GM12878 (cell line): Measurements from ENCODE around the gene LAD1.

ENCODE experiments used
- BHLHE40 ChIP-seq, 2 experiments: fragments of 450-650 bp in 1 of 2; IDR thresholded peaks; 2 replicates each; pipeline ENCODE4 v1.6.1; 2011 to 2017; ENCODE audit warnings: low read depth in 2 of 2, borderline replicate concordance in 1 of 2, improper control_type of control experiment in 1 of 2, low read length in 1 of 2, mild to moderate bottlenecking in 1 of 2
- EP300 ChIP-seq, 2 experiments: fragments of 150-350 bp in 1 of 2; IDR thresholded peaks; 2 replicates each; pipeline ENCODE4 v1.6.1; 2011 to 2012; ENCODE audit warnings: low read depth in 2 of 2, low read length in 2 of 2, borderline replicate concordance in 1 of 2, improper control_type of control experiment in 1 of 2, inconsistent platforms in 1 of 2; ENCODE audit not compliant: control insufficient read depth in 1 of 2
- EZH2 ChIP-seq: IDR thresholded peaks from 2 replicates; pipeline ENCODE4 v1.6.1; 2012; ENCODE audit warnings: low read depth, mild to moderate bottlenecking, control low read depth, inconsistent platforms, low read length, borderline replicate concordance; ENCODE audit not compliant: control insufficient read depth
- FOXM1 ChIP-seq: IDR thresholded peaks from 2 replicates; pipeline ENCODE4 v1.6.1; 2012; ENCODE audit warnings: low read depth, mild to moderate bottlenecking, inconsistent platforms, low read length, moderate library complexity
- NFIC ChIP-seq: IDR thresholded peaks from 2 replicates; pipeline ENCODE4 v1.6.1; 2012; ENCODE audit warnings: low read depth, mild to moderate bottlenecking, inconsistent platforms, low read length, moderate library complexity
- POLR2A ChIP-seq: IDR thresholded peaks from 2 replicates; pipeline ENCODE4 v1.6.1; 2011; ENCODE audit warnings: low read depth, mild to moderate bottlenecking, low read length
- RAD21 ChIP-seq: IDR thresholded peaks from 2 replicates; pipeline ENCODE4 v1.6.1; 2011; ENCODE audit warnings: mild to moderate bottlenecking, low read depth, low read length, moderate library complexity; ENCODE audit not compliant: insufficient read depth
- SUZ12 ChIP-seq: fragments of 200-600 bp; sonication (generic); IDR thresholded peaks from one replicate; pipeline ENCODE4 v1.6.1; 2018; ENCODE audit warnings: antibody characterized with exemption, mild to moderate bottlenecking; ENCODE audit not compliant: unreplicated experiment
- TF ChIP-seq, protein P1 (sequence below): IDR thresholded peaks from 2 replicates; pipeline ENCODE4 v1.6.1; 2011; ENCODE audit warnings: mild to moderate bottlenecking, low read depth, low read length, moderate library complexity; ENCODE audit not compliant: insufficient replicate concordance
- TF ChIP-seq, protein P2 (sequence below), 3 experiments: IDR thresholded peaks in 2 of 3; conservative IDR thresholded peaks in 1 of 3; 2 replicates each; pipeline ENCODE4 v1.5.1; 2011; ENCODE audit warnings: low read depth in 3 of 3, low read length in 3 of 3, mild to moderate bottlenecking in 3 of 3, control low read depth in 2 of 3, moderate library complexity in 2 of 3, inconsistent platforms in 1 of 3, mixed read lengths in 1 of 3; ENCODE audit not compliant: control insufficient read depth in 2 of 3, insufficient read depth in 1 of 3; ENCODE audit errors: extremely low read depth in 1 of 3
- TF ChIP-seq, protein P3 (sequence below): fragments of 450-650 bp; IDR thresholded peaks from 2 replicates; pipeline ENCODE4 v1.6.1; 2017; ENCODE audit warnings: mild to moderate bottlenecking, moderate library complexity

DNA sequence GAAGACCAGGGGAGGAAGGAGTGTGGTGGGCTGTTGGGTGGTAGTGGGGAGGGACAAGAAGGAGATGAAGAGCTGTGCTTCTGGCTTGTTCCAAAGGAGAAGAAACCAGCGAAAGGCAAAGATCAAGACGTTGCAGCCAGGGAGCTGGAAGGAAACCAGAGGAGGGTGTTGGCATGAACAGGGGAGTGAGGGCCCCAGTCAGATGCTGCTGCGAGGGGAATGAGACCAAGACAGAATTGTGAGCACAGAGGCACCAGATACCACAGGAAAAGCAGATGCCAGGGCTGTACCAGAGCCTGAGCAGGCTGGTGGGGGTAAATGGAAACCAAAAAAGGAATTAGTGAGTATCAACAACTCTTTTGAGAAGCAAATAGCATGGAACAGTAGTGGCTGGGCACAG, 6.0 kb downstream of the LAD1 start:
- no peak for TF ChIP-seq RAD21
- TF ChIP-seq, protein P1, sequence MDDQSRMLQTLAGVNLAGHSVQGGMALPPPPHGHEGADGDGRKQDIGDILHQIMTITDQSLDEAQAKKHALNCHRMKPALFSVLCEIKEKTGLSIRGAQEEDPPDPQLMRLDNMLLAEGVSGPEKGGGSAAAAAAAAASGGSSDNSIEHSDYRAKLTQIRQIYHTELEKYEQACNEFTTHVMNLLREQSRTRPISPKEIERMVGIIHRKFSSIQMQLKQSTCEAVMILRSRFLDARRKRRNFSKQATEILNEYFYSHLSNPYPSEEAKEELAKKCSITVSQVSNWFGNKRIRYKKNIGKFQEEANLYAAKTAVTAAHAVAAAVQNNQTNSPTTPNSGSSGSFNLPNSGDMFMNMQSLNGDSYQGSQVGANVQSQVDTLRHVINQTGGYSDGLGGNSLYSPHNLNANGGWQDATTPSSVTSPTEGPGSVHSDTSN = no peak
- no peak for TF ChIP-seq NFIC
- TF ChIP-seq EP300 (IDR thresholded peaks at IDR 0.05; ENCODE audit: borderline replicate concordance in 1 of 2, control insufficient read depth in 1 of 2, low read depth in 2 of 2, low read length in 2 of 2) = no peak
- TF ChIP-seq, protein P2, sequence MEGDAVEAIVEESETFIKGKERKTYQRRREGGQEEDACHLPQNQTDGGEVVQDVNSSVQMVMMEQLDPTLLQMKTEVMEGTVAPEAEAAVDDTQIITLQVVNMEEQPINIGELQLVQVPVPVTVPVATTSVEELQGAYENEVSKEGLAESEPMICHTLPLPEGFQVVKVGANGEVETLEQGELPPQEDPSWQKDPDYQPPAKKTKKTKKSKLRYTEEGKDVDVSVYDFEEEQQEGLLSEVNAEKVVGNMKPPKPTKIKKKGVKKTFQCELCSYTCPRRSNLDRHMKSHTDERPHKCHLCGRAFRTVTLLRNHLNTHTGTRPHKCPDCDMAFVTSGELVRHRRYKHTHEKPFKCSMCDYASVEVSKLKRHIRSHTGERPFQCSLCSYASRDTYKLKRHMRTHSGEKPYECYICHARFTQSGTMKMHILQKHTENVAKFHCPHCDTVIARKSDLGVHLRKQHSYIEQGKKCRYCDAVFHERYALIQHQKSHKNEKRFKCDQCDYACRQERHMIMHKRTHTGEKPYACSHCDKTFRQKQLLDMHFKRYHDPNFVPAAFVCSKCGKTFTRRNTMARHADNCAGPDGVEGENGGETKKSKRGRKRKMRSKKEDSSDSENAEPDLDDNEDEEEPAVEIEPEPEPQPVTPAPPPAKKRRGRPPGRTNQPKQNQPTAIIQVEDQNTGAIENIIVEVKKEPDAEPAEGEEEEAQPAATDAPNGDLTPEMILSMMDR (IDR thresholded peaks at IDR 0.05 in 2 of 3, conservative IDR thresholded peaks at IDR 0.05 in 1 of 3; ENCODE audit: control insufficient read depth in 2 of 3, extremely low read depth in 1 of 3, insufficient read depth in 1 of 3, low read depth in 3 of 3, low read length in 3 of 3) = no peak
- no peak for TF ChIP-seq FOXM1
- no peak for TF ChIP-seq POLR2A
- no peak for TF ChIP-seq BHLHE40 (IDR thresholded peaks at IDR 0.05; ENCODE audit: borderline replicate concordance in 1 of 2, low read depth in 2 of 2, low read length in 1 of 2)
- TF ChIP-seq EZH2 = no peak
- TF ChIP-seq, protein P3, sequence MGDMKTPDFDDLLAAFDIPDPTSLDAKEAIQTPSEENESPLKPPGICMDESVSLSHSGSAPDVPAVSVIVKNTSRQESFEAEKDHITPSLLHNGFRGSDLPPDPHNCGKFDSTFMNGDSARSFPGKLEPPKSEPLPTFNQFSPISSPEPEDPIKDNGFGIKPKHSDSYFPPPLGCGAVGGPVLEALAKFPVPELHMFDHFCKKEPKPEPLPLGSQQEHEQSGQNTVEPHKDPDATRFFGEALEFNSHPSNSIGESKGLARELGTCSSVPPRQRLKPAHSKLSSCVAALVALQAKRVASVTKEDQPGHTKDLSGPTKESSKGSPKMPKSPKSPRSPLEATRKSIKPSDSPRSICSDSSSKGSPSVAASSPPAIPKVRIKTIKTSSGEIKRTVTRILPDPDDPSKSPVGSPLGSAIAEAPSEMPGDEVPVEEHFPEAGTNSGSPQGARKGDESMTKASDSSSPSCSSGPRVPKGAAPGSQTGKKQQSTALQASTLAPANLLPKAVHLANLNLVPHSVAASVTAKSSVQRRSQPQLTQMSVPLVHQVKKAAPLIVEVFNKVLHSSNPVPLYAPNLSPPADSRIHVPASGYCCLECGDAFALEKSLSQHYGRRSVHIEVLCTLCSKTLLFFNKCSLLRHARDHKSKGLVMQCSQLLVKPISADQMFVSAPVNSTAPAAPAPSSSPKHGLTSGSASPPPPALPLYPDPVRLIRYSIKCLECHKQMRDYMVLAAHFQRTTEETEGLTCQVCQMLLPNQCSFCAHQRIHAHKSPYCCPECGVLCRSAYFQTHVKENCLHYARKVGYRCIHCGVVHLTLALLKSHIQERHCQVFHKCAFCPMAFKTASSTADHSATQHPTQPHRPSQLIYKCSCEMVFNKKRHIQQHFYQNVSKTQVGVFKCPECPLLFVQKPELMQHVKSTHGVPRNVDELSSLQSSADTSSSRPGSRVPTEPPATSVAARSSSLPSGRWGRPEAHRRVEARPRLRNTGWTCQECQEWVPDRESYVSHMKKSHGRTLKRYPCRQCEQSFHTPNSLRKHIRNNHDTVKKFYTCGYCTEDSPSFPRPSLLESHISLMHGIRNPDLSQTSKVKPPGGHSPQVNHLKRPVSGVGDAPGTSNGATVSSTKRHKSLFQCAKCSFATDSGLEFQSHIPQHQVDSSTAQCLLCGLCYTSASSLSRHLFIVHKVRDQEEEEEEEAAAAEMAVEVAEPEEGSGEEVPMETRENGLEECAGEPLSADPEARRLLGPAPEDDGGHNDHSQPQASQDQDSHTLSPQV = no peak
- no peak for TF ChIP-seq SUZ12
